ENCODE results near the gene CTNNA2.

CTNNA2 gene

DNA sequence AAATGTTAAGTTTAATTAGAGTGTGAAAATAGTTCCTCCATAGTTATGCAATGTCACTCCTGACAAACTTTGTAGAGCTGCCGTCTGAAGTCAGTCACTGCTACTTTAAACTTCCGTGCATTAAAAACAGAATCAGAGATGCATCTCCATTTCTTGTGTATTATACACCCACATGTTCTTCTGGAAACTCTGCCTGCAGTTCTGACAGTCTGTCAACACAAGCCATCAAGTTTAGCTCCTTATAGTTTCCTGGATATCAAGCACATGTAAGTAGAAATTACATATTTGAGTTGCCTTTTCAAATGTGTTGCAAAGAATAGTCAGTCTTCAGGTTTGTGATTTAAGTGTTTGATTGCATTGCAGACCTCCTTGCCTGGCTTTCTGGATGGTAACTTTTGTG, 184.3 kb downstream of the CTNNA2 start:
- TF ChIP-seq, protein P1, sequence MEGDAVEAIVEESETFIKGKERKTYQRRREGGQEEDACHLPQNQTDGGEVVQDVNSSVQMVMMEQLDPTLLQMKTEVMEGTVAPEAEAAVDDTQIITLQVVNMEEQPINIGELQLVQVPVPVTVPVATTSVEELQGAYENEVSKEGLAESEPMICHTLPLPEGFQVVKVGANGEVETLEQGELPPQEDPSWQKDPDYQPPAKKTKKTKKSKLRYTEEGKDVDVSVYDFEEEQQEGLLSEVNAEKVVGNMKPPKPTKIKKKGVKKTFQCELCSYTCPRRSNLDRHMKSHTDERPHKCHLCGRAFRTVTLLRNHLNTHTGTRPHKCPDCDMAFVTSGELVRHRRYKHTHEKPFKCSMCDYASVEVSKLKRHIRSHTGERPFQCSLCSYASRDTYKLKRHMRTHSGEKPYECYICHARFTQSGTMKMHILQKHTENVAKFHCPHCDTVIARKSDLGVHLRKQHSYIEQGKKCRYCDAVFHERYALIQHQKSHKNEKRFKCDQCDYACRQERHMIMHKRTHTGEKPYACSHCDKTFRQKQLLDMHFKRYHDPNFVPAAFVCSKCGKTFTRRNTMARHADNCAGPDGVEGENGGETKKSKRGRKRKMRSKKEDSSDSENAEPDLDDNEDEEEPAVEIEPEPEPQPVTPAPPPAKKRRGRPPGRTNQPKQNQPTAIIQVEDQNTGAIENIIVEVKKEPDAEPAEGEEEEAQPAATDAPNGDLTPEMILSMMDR (IDR thresholded peaks at IDR 0.05) = no peak
- no peak for TF ChIP-seq ZFX (IDR thresholded peaks at IDR 0.05; ENCODE audit: borderline replicate concordance)
- H3K27ac ChIP-seq = no peak overlapping the region

DNA sequence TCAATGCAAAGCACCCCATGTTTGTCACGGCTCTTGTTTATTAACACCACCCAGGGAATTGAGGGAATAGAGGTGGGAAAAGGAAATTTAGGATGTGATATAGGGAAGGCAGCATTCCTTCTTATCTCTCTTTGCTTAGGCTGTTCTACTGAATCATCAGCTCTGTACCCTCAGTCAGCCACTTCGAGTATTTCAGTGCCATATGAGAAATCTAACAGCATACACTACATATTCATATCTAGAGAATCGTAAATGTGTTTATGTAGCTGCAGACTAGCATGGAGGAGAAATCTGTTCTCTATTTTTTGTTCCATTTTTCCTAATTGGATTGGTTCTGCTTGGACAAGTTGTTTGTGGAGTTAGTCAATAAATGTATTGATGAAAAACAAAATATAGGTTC, 187.8 kb downstream of the CTNNA2 start:
- H3K27ac ChIP-seq = no peak overlapping the region
- TF ChIP-seq ZFX (IDR thresholded peaks at IDR 0.05; ENCODE audit: borderline replicate concordance) = no peak
- TF ChIP-seq, protein P1 (IDR thresholded peaks at IDR 0.05) = no peak

DNA sequence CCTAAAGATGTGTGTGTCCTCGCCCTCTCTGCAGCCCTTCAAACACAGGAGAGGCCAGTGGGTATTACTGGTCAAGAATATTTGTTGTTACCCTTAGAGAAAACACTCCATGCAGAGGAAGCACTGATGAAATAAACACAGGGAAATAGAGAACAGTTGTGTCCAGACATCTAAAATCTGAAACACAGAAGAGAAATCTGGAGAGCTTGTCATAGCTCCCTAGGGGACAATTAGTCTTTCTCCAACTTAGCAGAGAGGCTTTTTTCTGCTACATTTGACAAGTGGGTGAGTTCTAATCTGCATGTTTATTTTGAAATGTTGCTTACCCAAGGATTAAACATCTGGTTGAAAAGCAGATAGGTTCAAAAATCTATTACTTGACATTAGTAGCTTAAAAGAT, 190.1 kb downstream of the CTNNA2 start:
- H3K27ac ChIP-seq = no peak overlapping the region
- TF ChIP-seq, protein P1 (IDR thresholded peaks at IDR 0.05) = no peak
- no peak for TF ChIP-seq ZFX (IDR thresholded peaks at IDR 0.05; ENCODE audit: borderline replicate concordance)

DNA sequence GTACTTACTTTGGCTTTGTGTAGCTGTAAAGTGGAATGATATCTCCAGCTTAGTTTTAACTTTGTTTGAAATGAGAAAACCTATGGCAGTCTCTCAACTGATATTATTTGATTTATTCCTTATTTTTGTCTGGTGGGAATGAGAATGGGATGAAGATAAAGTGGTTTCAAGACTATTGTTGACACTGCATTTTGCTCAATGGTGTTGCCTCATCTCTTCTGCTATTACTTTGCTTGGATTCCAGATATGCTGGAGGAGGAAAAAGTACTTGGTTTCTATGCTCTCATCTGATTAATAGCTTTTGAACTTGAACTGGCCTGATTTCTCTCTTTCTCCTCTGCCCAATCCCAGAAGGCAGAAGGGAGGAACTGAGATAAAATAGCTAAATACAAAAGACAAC, 198.2 kb downstream of the CTNNA2 start:
- H3K27ac ChIP-seq = no peak overlapping the region

DNA sequence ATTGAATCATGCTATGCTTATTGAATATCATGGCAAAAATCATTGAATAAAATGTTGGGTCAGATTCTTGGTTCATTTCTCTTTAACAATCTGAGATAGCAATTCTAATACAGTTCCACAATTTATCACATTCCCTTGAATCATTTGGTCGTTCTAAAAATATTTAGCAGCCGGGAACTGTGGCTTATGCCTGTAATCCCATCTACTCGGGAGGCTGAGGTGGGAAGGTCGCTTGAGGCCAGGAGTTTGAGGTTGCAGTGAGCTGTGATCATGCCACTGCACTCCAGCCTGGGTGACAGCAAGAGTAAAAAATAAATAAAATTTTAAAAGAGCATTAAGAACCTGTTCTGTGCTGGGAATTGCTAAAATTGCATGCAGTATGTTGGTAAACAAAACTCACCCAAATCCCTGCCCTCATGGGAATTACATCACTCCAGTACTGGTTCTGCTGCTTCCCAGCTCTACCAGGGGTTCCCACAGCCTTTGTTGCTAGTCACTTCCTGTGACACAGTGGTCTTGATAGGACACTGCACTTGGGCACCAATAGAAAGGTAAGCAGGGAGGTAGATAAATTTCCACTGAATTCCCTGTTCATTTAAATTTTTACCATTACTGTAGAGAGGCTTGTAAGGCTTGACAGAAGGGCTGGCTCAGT, 200.4 kb downstream of the CTNNA2 start:
- no peak overlapping the region for H3K27ac ChIP-seq
- TF ChIP-seq, protein P1 (IDR thresholded peaks at IDR 0.05) = no peak
- TF ChIP-seq ZFX (IDR thresholded peaks at IDR 0.05; ENCODE audit: borderline replicate concordance) = no peak

More for the DNA sequence above, 198.2 kb downstream of the CTNNA2 start:
- TF ChIP-seq, protein P1 (IDR thresholded peaks at IDR 0.05) = no peak
- TF ChIP-seq ZFX (IDR thresholded peaks at IDR 0.05; ENCODE audit: borderline replicate concordance) = no peak

DNA sequence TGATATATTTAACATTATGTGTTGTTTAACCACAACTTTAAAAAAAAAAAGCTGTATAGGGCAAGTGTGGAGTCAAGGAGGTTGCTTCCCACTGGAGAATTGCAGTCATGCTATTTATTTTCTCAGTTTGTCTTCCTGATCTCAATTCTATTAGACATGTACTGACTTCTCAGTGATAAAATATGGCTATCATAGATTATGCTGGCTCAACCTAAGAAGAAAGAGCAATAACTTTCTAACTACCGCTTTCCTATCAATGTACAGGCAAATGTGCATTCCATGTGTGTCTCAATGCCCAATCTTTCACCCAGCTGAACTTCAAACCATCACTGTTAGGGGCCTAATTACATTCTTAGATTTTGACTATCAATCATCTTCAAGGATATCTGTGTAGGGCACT, 201.4 kb downstream of the CTNNA2 start:
- no peak for TF ChIP-seq ZFX (IDR thresholded peaks at IDR 0.05; ENCODE audit: borderline replicate concordance)
- TF ChIP-seq, protein P1 (IDR thresholded peaks at IDR 0.05) = no peak

DNA sequence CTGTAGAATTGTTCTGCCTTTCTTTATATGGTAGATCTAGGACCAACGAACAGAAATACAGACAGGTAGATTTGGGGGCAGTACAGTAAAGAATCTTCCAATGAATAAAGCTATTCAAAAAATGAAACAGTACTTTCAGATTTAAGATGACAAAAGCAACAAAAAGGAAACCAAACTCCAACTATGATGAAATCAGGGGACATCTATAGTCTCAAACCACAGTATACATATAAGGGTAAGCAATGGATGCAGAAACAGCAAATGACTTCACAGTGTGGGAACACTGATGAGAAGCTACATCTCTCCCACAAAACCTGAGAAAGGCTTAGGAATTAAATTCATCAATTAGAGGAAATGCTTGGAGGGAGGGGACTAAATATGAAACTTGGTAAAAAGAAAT, 202.5 kb downstream of the CTNNA2 start:
- TF ChIP-seq, protein P1 (IDR thresholded peaks at IDR 0.05) = no peak
- no peak for TF ChIP-seq ZFX (IDR thresholded peaks at IDR 0.05; ENCODE audit: borderline replicate concordance)
- H3K27ac ChIP-seq = no peak overlapping the region

More for the DNA sequence above, 201.4 kb downstream of the CTNNA2 start:
- no peak overlapping the region for H3K27ac ChIP-seq

Measured in 22Rv1 (cell line).